ENCODE results near the gene LRRIQ1. TPM values are rescaled to one million over a fixed set of nuclear protein-coding genes. Genes with fewer than 3 reads are reported as not detected.

Gene LRRIQ1
- total RNA-seq, 1 experiment from 2014 or later: 3.4 TPM

DNA sequence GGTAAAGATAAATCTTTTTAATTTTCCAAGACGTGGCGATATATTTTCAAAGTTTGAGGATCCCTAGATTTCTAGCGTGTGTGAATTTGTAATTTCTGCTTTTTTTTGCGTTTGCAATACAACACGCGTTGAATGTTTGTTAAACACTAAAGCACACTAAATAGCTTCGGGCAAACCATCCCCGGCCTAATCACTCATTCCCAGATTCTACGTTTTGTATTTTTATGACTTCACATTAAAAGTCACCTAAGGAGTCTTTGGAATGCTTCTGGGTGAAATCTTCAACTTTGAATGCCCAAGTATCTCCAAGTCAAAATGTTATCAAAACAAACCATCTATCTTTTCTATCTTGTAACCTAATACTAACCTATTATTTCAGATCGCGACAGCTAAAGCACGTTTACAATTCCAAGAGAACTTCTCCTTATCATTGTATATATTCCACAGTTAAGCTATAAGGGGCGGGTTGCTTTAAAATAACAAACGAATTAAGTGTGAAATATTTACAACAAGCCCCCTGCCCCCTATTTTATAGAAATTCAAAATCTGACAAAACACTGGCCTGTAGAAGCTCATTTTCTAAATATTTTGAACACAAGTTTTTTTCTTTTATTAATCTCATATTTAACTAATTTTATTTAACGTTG, 245.0 kb downstream of the LRRIQ1 start:
- intact Hi-C loops (cut with micrococcal nuclease; ENCODE audit: unreplicated experiment): loop anchor here (2.0 to 5.0 kb wide), 2 partner anchors 78 to 124 kb away; no protein-coding TSS in a partner anchor
- POLR2A ChIA-PET (ENCODE audit: low non-redundant PET): no interaction called here
- H3K27me3 ChIP-seq (replicated peaks; ENCODE audit: insufficient read depth, low read depth, low read length, poor library complexity): no peaks in the 10 kb centered on the region

DNA sequence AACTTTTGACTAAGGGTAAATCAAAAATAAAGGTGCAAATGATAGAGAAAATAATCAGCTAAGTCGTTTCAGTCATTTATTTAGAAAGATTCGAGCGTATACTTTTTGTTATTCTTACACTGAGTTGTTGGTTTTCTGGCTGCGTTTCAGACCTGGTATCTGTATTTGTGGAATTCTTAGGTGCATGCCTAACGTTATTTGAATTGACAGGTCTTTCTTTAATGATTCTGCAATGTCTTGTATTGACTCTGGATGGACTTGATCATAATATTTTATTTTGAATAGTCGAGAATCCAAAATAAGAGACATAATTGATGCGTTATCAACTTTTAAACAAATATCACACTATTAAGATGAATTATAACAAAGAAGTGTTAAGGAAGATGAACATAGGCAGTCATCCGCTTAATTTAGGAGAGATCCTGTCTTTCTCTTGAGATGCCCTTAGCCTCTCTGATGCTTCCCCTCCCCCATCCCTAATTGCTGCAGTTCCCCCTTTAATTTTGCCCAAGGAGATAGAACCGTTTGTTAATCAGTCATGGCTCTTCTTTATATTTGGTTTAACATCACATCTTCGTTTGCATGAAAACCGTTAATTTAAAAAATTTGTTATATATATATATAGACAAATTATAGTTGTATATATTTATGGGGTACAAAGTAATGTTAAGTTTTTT, 245.6 kb downstream of the LRRIQ1 start:
- H3K27ac ChIP-seq (ENCODE audit: low read depth, low read length, poor library complexity, severe bottlenecking): peak overlapping the region; percentile 78
- peaks cover 19% of the 10 kb centered on the region for H3K4me1 ChIP-seq (ENCODE audit: insufficient read depth, low read length, poor library complexity, severe bottlenecking)
- intact Hi-C loops (cut with micrococcal nuclease; ENCODE audit: unreplicated experiment): loop anchor here (2.0 to 5.0 kb wide), 2 partner anchors 77 to 124 kb away; no protein-coding TSS in a partner anchor
- ChIA-PET CTCF (interaction anchor here (0.7 kb wide), 1 partner anchor 144 kb away, joined by 5 read pairs; no protein-coding TSS in a partner anchor), POLR2A (ENCODE audit: low non-redundant PET) (no interaction called here)
- H3K27me3 ChIP-seq (replicated peaks; ENCODE audit: insufficient read depth, low read depth, low read length, poor library complexity): no peaks in the 10 kb centered on the region
- H3K4me3 ChIP-seq (ENCODE audit: low read depth, low read length, poor library complexity, severe bottlenecking): peak overlapping the region; percentile 60
- H3K9me3 ChIP-seq (ENCODE audit: low read depth, low read length, poor library complexity, severe bottlenecking): no peaks in the 10 kb centered on the region
- H3K36me3 ChIP-seq (ENCODE audit: insufficient read depth, low read length, poor library complexity, severe bottlenecking): no peaks in the 10 kb centered on the region
- DNase-seq (ENCODE audit: low spot score): peak; percentile 18
- no TSS peak for BruUV-seq (replicated peaks)
- TF ChIP-seq, protein P1, sequence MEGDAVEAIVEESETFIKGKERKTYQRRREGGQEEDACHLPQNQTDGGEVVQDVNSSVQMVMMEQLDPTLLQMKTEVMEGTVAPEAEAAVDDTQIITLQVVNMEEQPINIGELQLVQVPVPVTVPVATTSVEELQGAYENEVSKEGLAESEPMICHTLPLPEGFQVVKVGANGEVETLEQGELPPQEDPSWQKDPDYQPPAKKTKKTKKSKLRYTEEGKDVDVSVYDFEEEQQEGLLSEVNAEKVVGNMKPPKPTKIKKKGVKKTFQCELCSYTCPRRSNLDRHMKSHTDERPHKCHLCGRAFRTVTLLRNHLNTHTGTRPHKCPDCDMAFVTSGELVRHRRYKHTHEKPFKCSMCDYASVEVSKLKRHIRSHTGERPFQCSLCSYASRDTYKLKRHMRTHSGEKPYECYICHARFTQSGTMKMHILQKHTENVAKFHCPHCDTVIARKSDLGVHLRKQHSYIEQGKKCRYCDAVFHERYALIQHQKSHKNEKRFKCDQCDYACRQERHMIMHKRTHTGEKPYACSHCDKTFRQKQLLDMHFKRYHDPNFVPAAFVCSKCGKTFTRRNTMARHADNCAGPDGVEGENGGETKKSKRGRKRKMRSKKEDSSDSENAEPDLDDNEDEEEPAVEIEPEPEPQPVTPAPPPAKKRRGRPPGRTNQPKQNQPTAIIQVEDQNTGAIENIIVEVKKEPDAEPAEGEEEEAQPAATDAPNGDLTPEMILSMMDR (conservative IDR thresholded peaks at IDR 0.05; ENCODE audit: low read depth, low read length): no peak
- no peak for TF ChIP-seq EZH2 (IDR thresholded peaks at IDR 0.05; ENCODE audit: borderline replicate concordance, low read depth, low read length, poor library complexity, severe bottlenecking)

More for the DNA sequence above, 245.0 kb downstream of the LRRIQ1 start:
- Histone ChIP-seq H3K4me1 (ENCODE audit: insufficient read depth, low read length, poor library complexity, severe bottlenecking) (peaks cover 19% of the 10 kb centered on the region), H3K9me3 (ENCODE audit: low read depth, low read length, poor library complexity, severe bottlenecking) (no peaks in the 10 kb centered on the region), H3K27ac (ENCODE audit: low read depth, low read length, poor library complexity, severe bottlenecking) (peak overlapping the region; percentile 78), H3K36me3 (ENCODE audit: insufficient read depth, low read length, poor library complexity, severe bottlenecking) (no peaks in the 10 kb centered on the region), H3K4me3 (ENCODE audit: low read depth, low read length, poor library complexity, severe bottlenecking) (peak overlapping the region; percentile 60)
- CTCF ChIA-PET: interaction anchor here (0.5 to 0.7 kb wide), 2 partner anchors 144 to 910 kb away, joined by 3 to 5 read pairs; no protein-coding TSS in a partner anchor
- DNase-seq (ENCODE audit: low spot score): no peak
- BruUV-seq (replicated peaks): TSS peak; percentile 61
- TF ChIP-seq, protein P1 (conservative IDR thresholded peaks at IDR 0.05; ENCODE audit: low read depth, low read length): no peak
- TF ChIP-seq EZH2 (IDR thresholded peaks at IDR 0.05; ENCODE audit: borderline replicate concordance, low read depth, low read length, poor library complexity, severe bottlenecking): no peak

DNA sequence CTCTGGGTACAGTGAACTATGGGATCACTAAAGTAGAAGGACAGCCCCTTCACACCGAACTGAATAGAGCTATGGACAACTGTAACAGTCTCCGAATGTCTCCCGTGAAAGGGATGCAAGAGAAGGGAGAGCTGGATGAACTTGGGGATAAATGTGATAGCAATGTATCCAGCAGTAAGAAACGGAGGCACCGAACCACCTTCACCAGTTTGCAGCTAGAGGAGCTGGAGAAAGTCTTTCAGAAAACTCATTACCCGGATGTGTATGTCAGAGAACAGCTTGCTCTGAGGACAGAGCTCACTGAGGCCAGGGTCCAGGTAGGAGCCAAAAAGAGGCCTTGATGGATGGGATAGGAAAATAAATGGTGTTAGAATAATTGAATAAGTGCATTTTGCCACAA, 247.4 kb downstream of the LRRIQ1 start:
- Histone ChIP-seq H3K4me3 (ENCODE audit: low read depth, low read length, poor library complexity, severe bottlenecking) (no peak overlapping the region), H3K9me3 (ENCODE audit: low read depth, low read length, poor library complexity, severe bottlenecking) (no peaks in the 10 kb centered on the region), H3K36me3 (ENCODE audit: insufficient read depth, low read length, poor library complexity, severe bottlenecking) (no peaks in the 10 kb centered on the region), H3K4me1 (ENCODE audit: insufficient read depth, low read length, poor library complexity, severe bottlenecking) (peaks cover 19% of the 10 kb centered on the region), H3K27me3 (replicated peaks; ENCODE audit: insufficient read depth, low read depth, low read length, poor library complexity) (no peaks in the 10 kb centered on the region), H3K27ac (ENCODE audit: low read depth, low read length, poor library complexity, severe bottlenecking) (peak overlapping the region; percentile 1)
- ChIA-PET POLR2A (ENCODE audit: low non-redundant PET) (interaction anchor here (0.8 kb wide), 1 partner anchor 152 kb away, joined by 11 read pairs; no protein-coding TSS in a partner anchor), CTCF (no interaction called here)
- no TSS peak for BruUV-seq (replicated peaks)
- TF ChIP-seq EZH2 (IDR thresholded peaks at IDR 0.05; ENCODE audit: borderline replicate concordance, low read depth, low read length, poor library complexity, severe bottlenecking): no peak
- TF ChIP-seq, protein P1 (conservative IDR thresholded peaks at IDR 0.05; ENCODE audit: low read depth, low read length): no peak
- intact Hi-C loops (cut with micrococcal nuclease; ENCODE audit: unreplicated experiment): loop anchor here (5.0 kb wide), 1 partner anchor 126 kb away; no protein-coding TSS in a partner anchor
- peak; percentile 19 for DNase-seq (ENCODE audit: low spot score)

Other genes starting within 250 kb of the LRRIQ1 start
- 9.2 and 11.0 TPM in 2 replicates for gene SLC6A15, start 123.6 kb upstream of the LRRIQ1 start, total RNA-seq (2021)
- gene TSPAN19, start 74 bp upstream of the LRRIQ1 start, total RNA-seq (2021): not detected in 2 replicates
- gene ALX1, start 243.9 kb downstream of the LRRIQ1 start, total RNA-seq (2021): 10.0 and 11.0 TPM in 2 replicates